Fibroblast of lung (primary cell): ENCODE data around the gene CCHCR1. TPM values are rescaled to one million over a fixed set of nuclear protein-coding genes. Genes with fewer than 3 reads are reported as not detected.
A peak's percentile ranks its signal among the peaks of the same experiment; 100 is the strongest.

ENCODE experiments used
- DNase-seq, 2 donors: peaks; one replicate each; pipeline versions ENCODE4 v3.0.0 to v3.0.0-alpha.2; 2010; ENCODE audit warnings: low read depth in 2 of 2
- H2AFZ ChIP-seq: 2 replicates; pipeline ENCODE4 v1.5.1; 2012; ENCODE audit warnings: low read length, control low read depth, inconsistent platforms
- H3K27ac ChIP-seq: 2 replicates; pipeline ENCODE4 v1.5.1; 2011; ENCODE audit warnings: low read length, control low read depth; ENCODE audit not compliant: insufficient read depth
- H3K27me3 ChIP-seq: 2 replicates; pipeline ENCODE4 v1.5.1; 2011; ENCODE audit warnings: mild to moderate bottlenecking, low read length; ENCODE audit not compliant: control insufficient read depth, insufficient read depth
- H3K36me3 ChIP-seq: 2 replicates; pipeline ENCODE4 v1.5.1; 2011; ENCODE audit warnings: low read length; ENCODE audit not compliant: control insufficient read depth, insufficient read depth
- H3K4me1 ChIP-seq: 2 replicates; pipeline ENCODE4 v1.5.1; 2011; ENCODE audit warnings: low read length; ENCODE audit not compliant: control insufficient read depth, insufficient read depth; ENCODE audit errors: extremely low read depth
- H3K4me2 ChIP-seq: 2 replicates; pipeline ENCODE4 v1.5.1; 2011; ENCODE audit warnings: low read length, control low read depth; ENCODE audit not compliant: insufficient read depth; ENCODE audit errors: extremely low read depth
- H3K4me3 ChIP-seq, 4 experiments: fragments of 200-600 bp in 1 of 4; sonication (generic) in 1 of 4; replicated peaks in 1 of 4; 2 replicates each; pipeline ENCODE4 v1.5.1; 2011 to 2016; ENCODE audit warnings: low read length in 4 of 4, low read depth in 3 of 4, mild to moderate bottlenecking in 3 of 4, control low read depth in 2 of 4, inconsistent platforms in 1 of 4, mixed read lengths in 1 of 4; ENCODE audit not compliant: insufficient read depth in 1 of 4; ENCODE audit errors: control extremely low read depth in 1 of 4
- H3K79me2 ChIP-seq: 2 replicates; pipeline ENCODE4 v1.5.1; 2012; ENCODE audit warnings: mild to moderate bottlenecking, low read length, inconsistent platforms; ENCODE audit not compliant: control insufficient read depth, insufficient read depth
- H3K9ac ChIP-seq: 2 replicates; pipeline ENCODE4 v1.5.1; 2011; ENCODE audit warnings: mild to moderate bottlenecking, low read length, control low read depth; ENCODE audit not compliant: insufficient read depth
- H3K9me3 ChIP-seq: 2 replicates; pipeline ENCODE4 v1.5.1; 2012; ENCODE audit warnings: low read depth, low read length; ENCODE audit not compliant: control insufficient read depth, insufficient read depth
- H4K20me1 ChIP-seq: 2 replicates; pipeline ENCODE4 v1.5.1; 2011; ENCODE audit warnings: low read length; ENCODE audit not compliant: control insufficient read depth, insufficient read depth; ENCODE audit errors: extremely low read depth
- EZH2 ChIP-seq: IDR thresholded peaks from 2 replicates; pipeline ENCODE4 v1.5.1; 2012; ENCODE audit warnings: low read length, control low read depth, mild to moderate bottlenecking; ENCODE audit errors: missing control alignments
- polyA plus RNA-seq, 2 donors: library from polyadenylated mRNA; depleted of rRNA in 1 of 2; stranded (reverse) in 1 of 2; unstranded in 1 of 2; fragments of >200 nt; gene quantifications; 2 replicates each; pipeline ENCODE4 v1.2.1, GENCODE V29; 2011 to 2012; ENCODE audit warnings: missing spikeins in 1 of 2
- total RNA-seq: library from RNA; depleted of rRNA; stranded (reverse); fragments of >200 nt; gene quantifications from 2 replicates; pipeline ENCODE4 v1.2.1, GENCODE V29; 2014
- TF ChIP-seq, protein P1 (sequence below), 2 donors: IDR thresholded peaks in 1 of 2; conservative IDR thresholded peaks in 1 of 2; 1 replicate in 1 of 2; 2 replicates in 1 of 2; pipeline ENCODE4 v1.5.1; 2011 to 2012; ENCODE audit warnings: low read length in 2 of 2, control low read depth in 1 of 2, inconsistent platforms in 1 of 2, low read depth in 1 of 2, mild to moderate bottlenecking in 1 of 2

The CCHCR1 gene
- total and polyA plus RNA-seq, 2 donors (not counting 1 experiment from before 2014, with no cell fraction given) = 7.4 to 19.3 TPM

DNA sequence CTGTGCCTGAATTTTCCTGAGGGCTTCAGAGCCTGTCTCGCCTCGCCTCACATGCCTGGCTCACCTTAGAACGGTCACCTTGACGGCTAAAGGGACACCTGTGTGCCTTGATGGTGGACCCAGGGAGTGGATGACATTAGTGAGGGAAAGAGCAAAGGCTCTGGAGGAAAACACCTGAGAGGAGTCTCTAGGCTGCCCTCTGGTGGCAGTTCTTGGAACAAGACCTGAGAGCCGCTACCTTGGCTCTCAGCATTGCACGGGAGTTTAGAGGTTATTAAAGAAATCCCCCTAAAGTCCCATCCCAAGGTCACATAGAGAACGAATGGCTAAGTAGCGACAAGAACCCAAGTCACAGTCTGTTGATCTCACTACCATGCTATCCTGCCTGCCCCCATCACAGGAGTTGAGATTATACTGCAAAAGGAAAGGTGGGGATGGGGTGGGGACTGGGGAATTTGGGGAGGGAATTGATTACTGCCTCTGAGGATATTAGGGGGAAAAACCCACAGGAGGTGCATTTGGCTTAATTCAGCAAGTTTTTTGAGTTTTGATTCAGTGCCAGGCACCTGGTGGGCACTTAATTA is 29.4 kb downstream of the CCHCR1 start:
- H3K36me3 ChIP-seq = no peaks in the 10 kb centered on the region

DNA sequence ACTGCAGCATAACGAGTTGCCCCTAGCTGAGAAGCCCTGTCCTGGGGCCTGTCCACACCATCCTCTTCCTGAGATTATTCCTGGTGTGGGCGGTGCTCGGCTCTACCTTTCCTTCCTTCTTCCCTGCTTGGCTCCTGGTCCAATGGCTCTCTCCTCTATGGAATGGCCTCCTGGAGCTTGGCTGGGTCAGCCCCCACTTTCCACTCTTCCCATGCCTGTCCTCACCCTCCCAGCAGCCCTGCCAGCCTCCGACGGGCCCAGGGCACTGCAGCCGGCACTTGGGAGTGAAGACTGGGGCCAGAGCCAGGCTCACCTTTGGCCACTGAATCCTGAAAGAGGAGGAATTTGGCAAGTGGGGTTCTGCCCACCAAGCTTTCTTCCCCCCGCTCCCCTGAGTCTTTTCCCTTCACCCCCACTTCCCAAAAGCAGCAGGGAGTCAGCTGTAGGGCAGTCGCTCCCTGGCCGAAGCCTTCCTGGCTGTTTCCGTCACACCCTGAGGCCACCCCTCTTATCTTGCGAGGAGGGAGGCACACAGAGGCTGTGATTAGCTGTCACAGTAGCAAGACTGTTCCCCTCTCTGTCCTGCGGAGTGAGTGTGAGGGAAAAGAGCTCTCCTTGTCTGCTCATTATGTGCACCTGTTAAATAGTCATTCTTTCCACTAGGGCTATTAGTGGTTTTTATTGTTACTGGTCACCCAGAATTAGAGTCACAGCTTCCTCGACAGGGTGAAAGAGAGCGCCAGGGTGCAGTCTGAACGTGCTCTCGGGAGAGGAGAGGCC is 31.0 kb downstream of the CCHCR1 start:
- H3K27ac ChIP-seq = no peak overlapping the region
- no peak overlapping the region for H3K4me2 ChIP-seq
- no peak overlapping the region for H3K9ac ChIP-seq

More for the DNA sequence above, 29.4 kb downstream of the CCHCR1 start:
- Histone ChIP-seq H3K4me2 (no peak overlapping the region), H3K9me3 (no peaks in the 10 kb centered on the region), H3K4me3 (no peak overlapping the region), H4K20me1 (no peaks in the 10 kb centered on the region), H3K4me1 (peaks cover 3% of the 10 kb centered on the region), H3K9ac (no peak overlapping the region), H3K27ac (no peak overlapping the region), H3K27me3 (peaks cover 9% of the 10 kb centered on the region), H2AFZ (no peak overlapping the region), H3K79me2 (no peaks in the 10 kb centered on the region)
- peak in 1 of 2 donors; percentile 30 for DNase-seq
- TF ChIP-seq EZH2 = no peak
- TF ChIP-seq, protein P1, sequence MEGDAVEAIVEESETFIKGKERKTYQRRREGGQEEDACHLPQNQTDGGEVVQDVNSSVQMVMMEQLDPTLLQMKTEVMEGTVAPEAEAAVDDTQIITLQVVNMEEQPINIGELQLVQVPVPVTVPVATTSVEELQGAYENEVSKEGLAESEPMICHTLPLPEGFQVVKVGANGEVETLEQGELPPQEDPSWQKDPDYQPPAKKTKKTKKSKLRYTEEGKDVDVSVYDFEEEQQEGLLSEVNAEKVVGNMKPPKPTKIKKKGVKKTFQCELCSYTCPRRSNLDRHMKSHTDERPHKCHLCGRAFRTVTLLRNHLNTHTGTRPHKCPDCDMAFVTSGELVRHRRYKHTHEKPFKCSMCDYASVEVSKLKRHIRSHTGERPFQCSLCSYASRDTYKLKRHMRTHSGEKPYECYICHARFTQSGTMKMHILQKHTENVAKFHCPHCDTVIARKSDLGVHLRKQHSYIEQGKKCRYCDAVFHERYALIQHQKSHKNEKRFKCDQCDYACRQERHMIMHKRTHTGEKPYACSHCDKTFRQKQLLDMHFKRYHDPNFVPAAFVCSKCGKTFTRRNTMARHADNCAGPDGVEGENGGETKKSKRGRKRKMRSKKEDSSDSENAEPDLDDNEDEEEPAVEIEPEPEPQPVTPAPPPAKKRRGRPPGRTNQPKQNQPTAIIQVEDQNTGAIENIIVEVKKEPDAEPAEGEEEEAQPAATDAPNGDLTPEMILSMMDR (conservative IDR thresholded peaks at IDR 0.05 in 1 of 2, IDR thresholded peaks at IDR 0.05 in 1 of 2; ENCODE audit: low read depth in 1 of 2, low read length in 2 of 2) = peak; percentile 80 to 91

More for the DNA sequence above, 31.0 kb downstream of the CCHCR1 start:
- Histone ChIP-seq H4K20me1 (no peaks in the 10 kb centered on the region), H2AFZ (no peak overlapping the region), H3K79me2 (no peaks in the 10 kb centered on the region), H3K36me3 (no peaks in the 10 kb centered on the region), H3K4me3 (no peak overlapping the region), H3K4me1 (peaks cover 13% of the 10 kb centered on the region), H3K9me3 (no peaks in the 10 kb centered on the region), H3K27me3 (peaks cover 9% of the 10 kb centered on the region)
- no peak for TF ChIP-seq EZH2
- TF ChIP-seq, protein P1 (conservative IDR thresholded peaks at IDR 0.05 in 1 of 2, IDR thresholded peaks at IDR 0.05 in 1 of 2; ENCODE audit: low read depth in 1 of 2, low read length in 2 of 2) = no peak
- no peak for DNase-seq
